IPS-18a (cell line): ENCODE data around the gene TAAR1.
"Not testable (repeated sequence)": the region's sequence is repeated elsewhere in the genome, so short reads cannot be mapped to it uniquely, and the experiment has no call there.

ENCODE experiments used
- H3K27ac ChIP-seq: one replicate; pipeline ENCODE4 v1.5.1; 2013; ENCODE audit warnings: low read length
- H3K27me3 ChIP-seq: one replicate; pipeline ENCODE4 v1.6.1; 2013; ENCODE audit warnings: mild to moderate bottlenecking, low read length; ENCODE audit not compliant: control insufficient read depth, insufficient read depth
- H3K36me3 ChIP-seq: one replicate; pipeline ENCODE4 v1.6.1; 2013; ENCODE audit warnings: low read depth, low read length; ENCODE audit not compliant: control insufficient read depth
- H3K4me1 ChIP-seq: one replicate; pipeline ENCODE4 v1.6.1; 2013; ENCODE audit warnings: low read depth, low read length; ENCODE audit not compliant: control insufficient read depth
- H3K4me3 ChIP-seq: one replicate; pipeline ENCODE4 v1.5.1; 2013; ENCODE audit warnings: low read length
- H3K9ac ChIP-seq: one replicate; pipeline ENCODE4 v1.6.1; 2013; ENCODE audit warnings: mild to moderate bottlenecking, low read length, moderate library complexity
- H3K9me3 ChIP-seq: one replicate; pipeline ENCODE4 v1.6.1; 2013; ENCODE audit warnings: low read depth, low read length; ENCODE audit not compliant: control insufficient read depth

The TAAR1 gene

DNA sequence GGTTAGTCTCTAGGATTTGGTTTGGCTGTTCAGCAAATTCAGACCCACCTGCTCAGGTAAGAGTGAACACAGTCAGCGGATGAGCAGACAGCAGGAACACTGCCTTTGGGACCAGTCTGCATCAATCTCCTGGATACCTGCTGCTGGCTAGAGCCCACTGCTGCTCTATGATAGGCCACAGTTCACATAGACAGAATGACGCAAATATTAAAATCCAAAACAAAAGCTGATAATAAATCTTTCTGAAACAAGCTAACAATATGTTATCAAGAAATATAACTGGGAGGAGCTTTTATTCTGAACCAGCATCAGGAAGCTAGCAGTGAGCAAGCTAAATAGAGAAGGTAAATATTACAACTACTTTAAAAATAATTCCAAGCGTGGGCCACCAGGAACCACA, at the start of gene TAAR1:
TAAR1 (minus strand) TSS at position 101 of the 400 bp plus-strand sequence. CDS start 13,179 bp downstream, outside the sequence.
- no peak within 1 kb of the TSS for H3K9ac ChIP-seq
- H3K4me3 ChIP-seq, result no peak within 1 kb of the TSS
- H3K27me3 ChIP-seq, result no peaks in the 10 kb centered on the region
- H3K4me1 ChIP-seq, result no peaks in the 10 kb centered on the region
- H3K27ac ChIP-seq, result no peak within 1 kb of the TSS
- H3K9me3 ChIP-seq, result no peaks in the 10 kb centered on the region
- no peaks in the 10 kb centered on the region for H3K36me3 ChIP-seq

GRCh38 chr6:132708771-132709170, 49.8 kb upstream of the TAAR1 start:
- no peaks in the 10 kb centered on the region for H3K9me3 ChIP-seq
- H3K27me3 ChIP-seq, result no peaks in the 10 kb centered on the region
- no peaks in the 10 kb centered on the region for H3K36me3 ChIP-seq
- H3K27ac ChIP-seq, result no peak overlapping the region
- no peak overlapping the region for H3K4me3 ChIP-seq
- no peaks in the 10 kb centered on the region for H3K4me1 ChIP-seq
- H3K9ac ChIP-seq, result no peak overlapping the region

DNA sequence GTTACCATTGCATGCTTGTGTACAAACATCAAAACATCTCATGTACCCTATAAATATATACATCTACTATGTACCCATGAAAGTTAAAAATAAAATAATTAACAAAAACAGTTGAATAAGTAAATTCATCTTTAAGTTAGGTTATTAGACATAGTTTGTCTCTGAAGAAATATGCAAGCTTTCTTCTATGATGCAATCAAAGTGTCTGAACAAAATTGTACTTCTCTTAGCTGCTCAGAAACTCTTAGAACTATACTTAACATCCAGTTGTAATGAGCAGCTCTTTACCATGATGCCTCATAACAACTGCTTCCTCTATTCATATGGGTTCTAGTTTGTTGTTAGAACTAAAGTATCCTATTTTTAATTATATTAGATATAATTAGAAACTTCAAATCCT, 49.0 kb upstream of the TAAR1 start:
- H3K4me1 ChIP-seq, result no peaks in the 10 kb centered on the region
- no peaks in the 10 kb centered on the region for H3K9me3 ChIP-seq
- H3K9ac ChIP-seq, result no peak overlapping the region
- H3K27ac ChIP-seq, result no peak overlapping the region
- no peaks in the 10 kb centered on the region for H3K36me3 ChIP-seq
- no peaks in the 10 kb centered on the region for H3K27me3 ChIP-seq
- no peak overlapping the region for H3K4me3 ChIP-seq

DNA sequence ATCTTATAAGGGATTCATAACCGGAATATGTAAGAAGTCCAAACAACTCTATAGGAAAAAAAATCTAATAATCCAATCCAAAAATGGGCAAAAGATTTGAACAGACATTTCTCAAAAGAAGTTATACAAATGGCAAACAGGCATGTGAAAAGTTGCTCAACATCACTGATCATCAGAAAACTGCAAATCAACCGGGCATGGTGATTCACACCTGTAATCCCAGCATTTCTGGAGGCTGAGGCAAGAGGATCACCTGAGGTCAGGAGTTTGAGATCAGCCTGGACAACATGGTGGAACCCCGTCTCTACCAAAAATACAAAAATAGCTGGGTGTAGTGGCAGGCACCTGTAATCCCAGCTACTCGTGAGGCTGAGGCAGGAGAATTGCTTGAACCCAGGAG, 47.8 kb upstream of the TAAR1 start:
- H3K9ac ChIP-seq, H3K36me3 ChIP-seq, H3K27ac ChIP-seq, H3K4me1 ChIP-seq, H3K27me3 ChIP-seq, H3K4me3 ChIP-seq, H3K9me3 ChIP-seq: not testable (repeated sequence)

- Histone ChIP-seq H3K4me3 (no peak overlapping the region), H3K27ac (no peak overlapping the region), H3K36me3 (no peaks in the 10 kb centered on the region), H3K27me3 (no peaks in the 10 kb centered on the region), H3K9me3 (no peaks in the 10 kb centered on the region), H3K9ac (no peak overlapping the region), H3K4me1 (no peaks in the 10 kb centered on the region)
These were observed 45.0 kb upstream of the TAAR1 start for GRCh38 chr6:132703936-132704335.

DNA sequence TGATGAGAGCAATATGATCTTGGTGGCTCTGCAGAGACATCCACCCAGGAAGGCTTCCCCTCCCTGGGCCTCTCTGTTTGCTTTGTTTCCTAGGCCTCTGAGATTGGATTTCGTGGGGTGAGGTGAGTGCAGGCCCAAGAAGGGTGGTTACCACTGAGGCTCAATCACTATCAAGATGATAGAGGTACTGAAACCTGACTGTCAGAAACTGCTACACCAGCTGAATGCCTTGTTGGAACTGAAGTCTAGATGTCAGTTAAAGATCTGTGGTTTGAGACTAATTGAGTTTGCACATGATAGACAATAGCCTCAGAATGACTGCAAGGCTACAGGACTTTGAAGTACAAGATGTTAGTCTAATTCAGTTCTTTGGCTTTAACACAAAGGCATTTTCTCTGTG, 39.6 kb upstream of the TAAR1 start:
- Histone ChIP-seq H3K36me3 (no peaks in the 10 kb centered on the region), H3K4me3 (no peak overlapping the region), H3K27me3 (no peaks in the 10 kb centered on the region), H3K9ac (no peak overlapping the region), H3K9me3 (no peaks in the 10 kb centered on the region), H3K4me1 (no peaks in the 10 kb centered on the region), H3K27ac (no peak overlapping the region)

GRCh38 chr6:132695773-132696172, 36.8 kb upstream of the TAAR1 start:
- no peak overlapping the region for H3K4me3 ChIP-seq
- H3K4me1 ChIP-seq, result no peaks in the 10 kb centered on the region
- no peaks in the 10 kb centered on the region for H3K9me3 ChIP-seq
- no peak overlapping the region for H3K27ac ChIP-seq
- no peaks in the 10 kb centered on the region for H3K36me3 ChIP-seq
- no peak overlapping the region for H3K9ac ChIP-seq
- H3K27me3 ChIP-seq, result no peaks in the 10 kb centered on the region

DNA sequence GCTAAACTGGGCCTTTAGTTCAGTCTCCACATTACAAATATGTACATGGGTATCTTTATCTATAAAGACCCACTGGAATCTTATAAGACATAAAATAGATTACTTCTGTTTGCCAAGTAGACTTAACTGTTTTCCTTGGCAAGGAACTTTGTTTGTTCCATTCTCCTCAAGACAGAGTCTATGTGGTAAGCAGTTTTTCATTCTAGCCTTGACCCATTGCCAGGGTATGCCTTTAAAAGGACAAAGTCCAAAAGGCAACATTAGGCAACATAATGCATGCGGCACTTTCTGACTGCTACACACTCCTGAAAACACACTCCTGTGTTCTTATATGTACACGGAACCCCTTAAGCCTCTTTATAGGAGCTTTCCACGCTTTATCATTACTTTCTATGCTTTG, 34.5 kb upstream of the TAAR1 start:
- H3K36me3 ChIP-seq, result no peaks in the 10 kb centered on the region
- H3K27ac ChIP-seq, result no peak overlapping the region
- no peak overlapping the region for H3K4me3 ChIP-seq
- no peaks in the 10 kb centered on the region for H3K27me3 ChIP-seq
- H3K9me3 ChIP-seq, result no peaks in the 10 kb centered on the region
- no peak overlapping the region for H3K9ac ChIP-seq
- H3K4me1 ChIP-seq, result no peaks in the 10 kb centered on the region

- no peaks in the 10 kb centered on the region for H3K27me3 ChIP-seq
- H3K27ac ChIP-seq, result no peak overlapping the region
- no peak overlapping the region for H3K4me3 ChIP-seq
- no peaks in the 10 kb centered on the region for H3K9me3 ChIP-seq
- H3K9ac ChIP-seq, result no peak overlapping the region
- no peaks in the 10 kb centered on the region for H3K36me3 ChIP-seq
- H3K4me1 ChIP-seq, result no peaks in the 10 kb centered on the region
These were observed 31.7 kb upstream of the TAAR1 start for GRCh38 chr6:132690678-132691077.

DNA sequence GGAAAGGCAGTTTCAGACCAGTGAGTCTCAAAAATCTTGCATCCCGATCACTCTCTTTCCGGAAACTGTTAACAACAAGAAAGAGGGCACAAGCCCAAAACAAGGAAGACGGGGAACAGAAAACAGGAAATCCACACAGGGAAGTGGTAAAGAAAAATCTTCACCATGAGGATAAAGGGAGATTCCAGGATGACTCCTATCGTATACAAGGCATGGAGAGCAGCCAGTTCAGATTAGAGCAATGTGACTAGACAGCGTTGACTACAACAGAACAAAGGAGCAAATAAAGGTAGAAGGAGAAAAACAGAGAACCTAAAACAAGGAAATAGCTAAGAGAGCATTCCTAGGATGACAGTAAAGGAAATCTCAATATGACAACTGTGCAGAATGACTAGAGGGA, 28.3 kb upstream of the TAAR1 start:
- Histone ChIP-seq H3K4me3 (no peak overlapping the region), H3K27me3 (no peaks in the 10 kb centered on the region), H3K4me1 (peaks cover 4% of the 10 kb centered on the region), H3K9ac (no peak overlapping the region), H3K36me3 (no peaks in the 10 kb centered on the region), H3K27ac (no peak overlapping the region), H3K9me3 (no peaks in the 10 kb centered on the region)

DNA sequence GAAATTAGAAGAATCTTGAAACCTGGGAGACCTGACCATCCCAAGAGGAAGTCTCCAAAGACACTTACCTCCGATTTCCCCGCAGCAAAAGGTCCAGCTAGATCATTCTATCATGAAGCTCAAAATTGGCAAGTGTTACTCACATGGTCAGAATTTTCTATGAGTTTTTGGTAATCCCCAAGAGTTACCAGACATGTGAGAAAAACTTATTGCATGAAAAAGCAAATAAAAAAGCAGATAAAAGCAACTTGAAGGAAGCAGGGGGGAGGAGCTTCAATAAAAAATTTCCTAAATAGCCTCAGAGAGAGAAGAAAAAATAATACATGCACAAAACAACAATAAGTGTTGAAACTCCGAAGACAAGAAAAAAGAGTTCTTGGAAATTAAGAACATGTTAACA, 27.5 kb upstream of the TAAR1 start:
- H3K4me1 ChIP-seq, result peaks cover 4% of the 10 kb centered on the region
- no peak overlapping the region for H3K27ac ChIP-seq
- no peaks in the 10 kb centered on the region for H3K27me3 ChIP-seq
- H3K4me3 ChIP-seq, result no peak overlapping the region
- H3K9me3 ChIP-seq, result no peaks in the 10 kb centered on the region
- H3K36me3 ChIP-seq, result no peaks in the 10 kb centered on the region
- H3K9ac ChIP-seq, result no peak overlapping the region

DNA sequence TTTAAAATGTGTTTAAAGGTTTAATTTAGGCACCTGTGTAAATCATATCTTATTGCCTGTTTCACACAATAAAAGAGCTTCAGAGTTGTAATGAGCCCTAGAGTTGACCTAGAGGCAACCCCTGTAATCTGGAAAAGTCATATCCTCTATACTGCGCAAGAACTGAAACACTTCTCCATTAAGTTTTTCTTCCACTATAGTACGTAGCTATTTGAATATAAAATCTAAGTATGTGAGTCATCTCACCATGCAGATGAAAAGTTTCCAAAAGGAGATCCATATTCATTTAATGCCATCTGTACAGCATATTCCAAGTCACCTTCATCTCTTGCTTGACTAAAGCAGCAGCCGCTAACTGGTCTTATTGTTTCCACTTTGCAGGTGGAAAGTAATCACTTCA, 26.0 kb upstream of the TAAR1 start:
- H3K9ac ChIP-seq, result no peak overlapping the region
- H3K36me3 ChIP-seq, result no peaks in the 10 kb centered on the region
- no peak overlapping the region for H3K27ac ChIP-seq
- H3K4me3 ChIP-seq, result no peak overlapping the region
- H3K9me3 ChIP-seq, result no peaks in the 10 kb centered on the region
- H3K4me1 ChIP-seq, result peaks cover 4% of the 10 kb centered on the region
- H3K27me3 ChIP-seq, result no peaks in the 10 kb centered on the region
